GM23338 (cell line): ENCODE measurements around the gene ZNF627. TPM values are rescaled to one million over a fixed set of nuclear protein-coding genes. Genes with fewer than 3 reads are reported as not detected.

Experiments used
- ATAC-seq: fragments of 200-7000 bp; cut with Tn5 transposase; 3 replicates; pipeline ENCODE4 v1.9.1; 2020
- DNase-seq: peaks from one replicate; pipeline ENCODE4 v3.0.0-alpha.2; 2015; ENCODE audit warnings: low spot score
- H2AFZ ChIP-seq: fragments of 200-600 bp; sonication (generic); 2 replicates; pipeline ENCODE4 v1.8.0; 2016; ENCODE audit warnings: antibody characterized with exemption, mild to moderate bottlenecking, moderate library complexity
- H3F3A ChIP-seq: fragments of 200-600 bp; sonication (generic); replicated peaks from 2 replicates; pipeline ENCODE4 v1.8.0; 2017; ENCODE audit warnings: antibody characterized with exemption, mixed run types, low read depth
- H3K27ac ChIP-seq: fragments of 200-600 bp; sonication (generic); 2 replicates; pipeline ENCODE4 v1.6.1; 2016; ENCODE audit warnings: low read depth
- H3K27me3 ChIP-seq: fragments of 200-600 bp; sonication (generic); 2 replicates; pipeline ENCODE4 v1.8.0; 2016; ENCODE audit warnings: mild to moderate bottlenecking, mixed run types, moderate library complexity; ENCODE audit not compliant: insufficient read depth
- H3K36me3 ChIP-seq: fragments of 200-600 bp; sonication (generic); 2 replicates; pipeline ENCODE4 v1.8.0; 2016; ENCODE audit warnings: mild to moderate bottlenecking; ENCODE audit not compliant: insufficient read depth
- H3K4me1 ChIP-seq: fragments of 200-600 bp; sonication (generic); 2 replicates; pipeline ENCODE4 v1.8.0; 2016; ENCODE audit warnings: mild to moderate bottlenecking, moderate library complexity; ENCODE audit not compliant: insufficient read depth
- H3K4me2 ChIP-seq: fragments of 200-600 bp; sonication (generic); 2 replicates; pipeline ENCODE4 v1.7.1; 2017; ENCODE audit warnings: mixed run types
- H3K4me3 ChIP-seq: fragments of 200-600 bp; sonication (generic); 2 replicates; pipeline ENCODE4 v1.6.1; 2016; ENCODE audit warnings: mixed run types
- H3K79me2 ChIP-seq: fragments of 200-600 bp; sonication (generic); replicated peaks from 2 replicates; pipeline ENCODE4 v1.8.0; 2017; ENCODE audit warnings: mild to moderate bottlenecking; ENCODE audit not compliant: insufficient read depth
- H3K9me2 ChIP-seq: fragments of 200-600 bp; sonication (generic); 2 replicates; pipeline ENCODE4 v1.8.0; 2017; ENCODE audit not compliant: insufficient read depth
- H4K20me1 ChIP-seq: fragments of 200-600 bp; sonication (generic); replicated peaks from 2 replicates; pipeline ENCODE4 v1.8.0; 2017; ENCODE audit warnings: mild to moderate bottlenecking; ENCODE audit not compliant: insufficient read depth
- H3K27ac Mint-ChIP-seq: 2 replicates; pipeline ENCODE4 v1.8.0; 2020; ENCODE audit warnings: inconsistent platforms, mild to moderate bottlenecking, moderate library complexity, mixed read lengths
- H3K27me3 Mint-ChIP-seq: 3 replicates; pipeline ENCODE4 v1.8.0; 2022; ENCODE audit warnings: low read depth, mild to moderate bottlenecking, moderate library complexity, mixed read lengths, inconsistent platforms; ENCODE audit not compliant: insufficient read depth, poor library complexity
- H3K36me3 Mint-ChIP-seq: 3 replicates; pipeline ENCODE4 v1.8.0; 2021; ENCODE audit warnings: low read depth, mild to moderate bottlenecking, inconsistent platforms, moderate library complexity, mixed read lengths
- H3K4me1 Mint-ChIP-seq: 3 replicates; pipeline ENCODE4 v1.8.0; 2020; ENCODE audit warnings: mild to moderate bottlenecking, inconsistent platforms, mixed read lengths
- H3K4me3 Mint-ChIP-seq: 3 replicates; pipeline ENCODE4 v1.8.0; 2021; ENCODE audit warnings: moderate library complexity, mild to moderate bottlenecking, inconsistent platforms, mixed read lengths
- H3K9me3 Mint-ChIP-seq: 3 replicates; pipeline ENCODE4 v1.8.0; 2020; ENCODE audit warnings: moderate library complexity, mild to moderate bottlenecking, inconsistent platforms, mixed read lengths
- CREB1 ChIP-seq: fragments of 250-450 bp; sonication (Bioruptor Pico); IDR thresholded peaks from 2 replicates; pipeline ENCODE4 v1.5.0; 2020; ENCODE audit warnings: low read depth, mild to moderate bottlenecking, moderate library complexity
- EZH2 ChIP-seq: fragments of 200-600 bp; sonication (generic); IDR thresholded peaks from one replicate; pipeline ENCODE4 v1.8.0; 2017; ENCODE audit warnings: antibody characterized with exemption, mild to moderate bottlenecking, low read depth; ENCODE audit not compliant: unreplicated experiment
- JUNB ChIP-seq: IDR thresholded peaks from one replicate; pipeline ENCODE4 v1.6.1; 2016; ENCODE audit warnings: antibody characterized with exemption; ENCODE audit not compliant: unreplicated experiment
- STAT1 ChIP-seq: IDR thresholded peaks from one replicate; pipeline ENCODE4 v1.6.1; 2016; ENCODE audit warnings: antibody characterized with exemption; ENCODE audit not compliant: unreplicated experiment
- polyA plus RNA-seq: library from polyadenylated mRNA; unstranded; fragments of >200 nt; fragmentation: Nextera tagmentation; extraction: Ambion mirVana; gene quantifications from 2 replicates; pipeline ENCODE4 v1.2.1, GENCODE V29; 2016
- total RNA-seq: library from RNA; depleted of rRNA; stranded (reverse); fragments of >200 nt; shearing (Covaris generic); gene quantifications from 2 replicates; pipeline ENCODE4 v1.2.3, GENCODE V29; 2014
- TF ChIP-seq, protein P1 (sequence below): IDR thresholded peaks from one replicate; pipeline ENCODE4 v1.6.1; 2018; ENCODE audit warnings: antibody characterized with exemption; ENCODE audit not compliant: unreplicated experiment
- TF ChIP-seq, protein P2 (sequence below), 2 experiments: fragments of 200-600 bp in 1 of 2; sonication (generic) in 1 of 2; conservative IDR thresholded peaks; 2 replicates each; pipeline versions ENCODE4 v1.5.1 to v1.6.1; 2016 to 2017; ENCODE audit warnings: antibody characterized with exemption in 2 of 2, low read depth in 2 of 2, mild to moderate bottlenecking in 2 of 2, moderate library complexity in 1 of 2
- TF ChIP-seq, protein P3 (sequence below): IDR thresholded peaks from 2 replicates; pipeline ENCODE4 v1.6.1; 2016; ENCODE audit warnings: antibody characterized with exemption
- TF ChIP-seq, protein P4 (sequence below): fragments of 250-450 bp; sonication (Bioruptor Pico); IDR thresholded peaks from 2 replicates; pipeline ENCODE4 v1.5.0; 2020; ENCODE audit warnings: mild to moderate bottlenecking, moderate library complexity

ZNF627 gene
- total and polyA plus RNA-seq, 2 experiments from 2014 or later: 9.0 to 15.4 TPM

DNA sequence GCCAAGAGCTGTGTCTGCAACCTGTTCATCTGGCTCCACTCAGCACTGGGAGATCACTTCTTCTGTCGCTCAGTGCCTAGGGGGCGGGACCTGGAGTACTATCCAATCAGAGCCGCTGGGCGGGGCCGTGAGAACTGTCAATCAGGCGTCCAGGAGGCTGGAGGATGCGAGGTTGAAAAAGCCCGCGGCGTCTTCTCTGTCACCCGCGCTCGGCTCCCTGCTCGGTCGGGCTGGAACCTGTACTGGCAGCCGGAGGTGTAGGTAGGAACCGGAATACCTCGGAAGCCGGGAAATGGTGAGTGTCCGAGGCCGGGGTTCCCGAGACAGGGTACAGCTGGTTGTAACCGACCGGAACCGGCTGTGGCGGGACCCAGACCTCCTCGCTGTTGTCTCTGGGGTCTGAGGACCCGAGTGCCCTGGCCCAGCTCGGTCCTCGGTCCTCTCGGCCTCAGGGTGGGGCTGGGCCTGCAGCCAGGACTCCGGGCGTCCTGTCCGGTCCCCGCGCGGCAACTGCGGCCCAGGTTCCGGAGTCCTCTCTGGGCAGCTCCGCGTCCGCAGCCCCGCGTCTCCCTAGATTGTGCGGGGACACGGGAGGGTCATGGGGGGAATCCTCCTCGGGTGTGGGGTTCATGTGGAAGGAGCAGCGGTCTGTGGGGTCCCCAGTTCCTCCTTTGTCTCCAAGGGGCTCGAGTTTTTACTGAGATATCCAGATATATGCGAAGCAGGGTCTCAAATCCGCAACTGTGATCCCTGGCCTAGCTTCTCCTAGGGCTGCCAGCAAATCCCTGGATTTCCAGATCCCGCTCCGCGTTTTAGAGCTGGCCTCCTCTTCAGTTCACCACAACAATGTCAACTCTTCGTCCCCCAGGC, 42.6 kb downstream of the ZNF627 start (continued):
- TF ChIP-seq, protein P1, sequence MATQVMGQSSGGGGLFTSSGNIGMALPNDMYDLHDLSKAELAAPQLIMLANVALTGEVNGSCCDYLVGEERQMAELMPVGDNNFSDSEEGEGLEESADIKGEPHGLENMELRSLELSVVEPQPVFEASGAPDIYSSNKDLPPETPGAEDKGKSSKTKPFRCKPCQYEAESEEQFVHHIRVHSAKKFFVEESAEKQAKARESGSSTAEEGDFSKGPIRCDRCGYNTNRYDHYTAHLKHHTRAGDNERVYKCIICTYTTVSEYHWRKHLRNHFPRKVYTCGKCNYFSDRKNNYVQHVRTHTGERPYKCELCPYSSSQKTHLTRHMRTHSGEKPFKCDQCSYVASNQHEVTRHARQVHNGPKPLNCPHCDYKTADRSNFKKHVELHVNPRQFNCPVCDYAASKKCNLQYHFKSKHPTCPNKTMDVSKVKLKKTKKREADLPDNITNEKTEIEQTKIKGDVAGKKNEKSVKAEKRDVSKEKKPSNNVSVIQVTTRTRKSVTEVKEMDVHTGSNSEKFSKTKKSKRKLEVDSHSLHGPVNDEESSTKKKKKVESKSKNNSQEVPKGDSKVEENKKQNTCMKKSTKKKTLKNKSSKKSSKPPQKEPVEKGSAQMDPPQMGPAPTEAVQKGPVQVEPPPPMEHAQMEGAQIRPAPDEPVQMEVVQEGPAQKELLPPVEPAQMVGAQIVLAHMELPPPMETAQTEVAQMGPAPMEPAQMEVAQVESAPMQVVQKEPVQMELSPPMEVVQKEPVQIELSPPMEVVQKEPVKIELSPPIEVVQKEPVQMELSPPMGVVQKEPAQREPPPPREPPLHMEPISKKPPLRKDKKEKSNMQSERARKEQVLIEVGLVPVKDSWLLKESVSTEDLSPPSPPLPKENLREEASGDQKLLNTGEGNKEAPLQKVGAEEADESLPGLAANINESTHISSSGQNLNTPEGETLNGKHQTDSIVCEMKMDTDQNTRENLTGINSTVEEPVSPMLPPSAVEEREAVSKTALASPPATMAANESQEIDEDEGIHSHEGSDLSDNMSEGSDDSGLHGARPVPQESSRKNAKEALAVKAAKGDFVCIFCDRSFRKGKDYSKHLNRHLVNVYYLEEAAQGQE: no peak

DNA sequence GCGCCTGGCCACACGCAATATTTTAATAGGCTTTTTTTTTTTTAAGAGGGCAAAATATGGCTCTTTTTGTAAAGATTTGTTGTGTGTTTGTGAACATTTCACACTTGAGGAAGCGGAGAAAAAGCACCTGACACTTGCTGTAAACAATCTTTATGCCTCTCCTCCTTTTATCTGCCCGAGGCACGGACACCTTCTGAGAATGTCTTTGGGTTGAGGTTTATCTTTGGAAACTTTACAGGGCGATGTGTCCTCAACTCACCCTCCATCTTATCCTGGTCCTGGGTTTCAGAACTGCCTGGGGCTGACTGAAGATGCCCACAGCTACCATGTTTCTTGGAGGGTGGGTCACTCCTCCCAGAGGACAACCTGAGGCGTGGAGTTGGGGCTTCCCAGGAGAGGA, 44.0 kb downstream of the ZNF627 start:
- H3K36me3 ChIP-seq: no peaks in the 10 kb centered on the region
- no peak overlapping the region for H3K4me3 Mint-ChIP-seq
- H2AFZ ChIP-seq: no peak overlapping the region
- peaks cover 7% of the 10 kb centered on the region for H3K27me3 Mint-ChIP-seq
- no peaks in the 10 kb centered on the region for H3K27me3 ChIP-seq
- peaks cover 3% of the 10 kb centered on the region; the same call in 2 of the 3 replicates for H3K9me3 Mint-ChIP-seq
- no peaks in the 10 kb centered on the region for H3F3A ChIP-seq
- H3K9me2 ChIP-seq: no peaks in the 10 kb centered on the region
- H3K79me2 ChIP-seq: peaks cover 3% of the 10 kb centered on the region
- no peak overlapping the region for H3K27ac Mint-ChIP-seq
- no peaks in the 10 kb centered on the region for H4K20me1 ChIP-seq
- no peak overlapping the region for H3K27ac ChIP-seq
- DNase-seq: no peak
- H3K4me2 ChIP-seq: no peak overlapping the region
- H3K36me3 Mint-ChIP-seq: peaks cover 5% of the 10 kb centered on the region; the same call in 1 of the 3 replicates
- H3K4me1 ChIP-seq: peaks cover 3% of the 10 kb centered on the region; the same call in 1 of the 2 replicates
- ATAC-seq: no peak
- H3K4me3 ChIP-seq: no peak overlapping the region
- 0 out of 3 replicates have a peak, but pooled peaks cover 2% of the 10 kb centered on the region for H3K4me1 Mint-ChIP-seq
- TF ChIP-seq, protein P2, sequence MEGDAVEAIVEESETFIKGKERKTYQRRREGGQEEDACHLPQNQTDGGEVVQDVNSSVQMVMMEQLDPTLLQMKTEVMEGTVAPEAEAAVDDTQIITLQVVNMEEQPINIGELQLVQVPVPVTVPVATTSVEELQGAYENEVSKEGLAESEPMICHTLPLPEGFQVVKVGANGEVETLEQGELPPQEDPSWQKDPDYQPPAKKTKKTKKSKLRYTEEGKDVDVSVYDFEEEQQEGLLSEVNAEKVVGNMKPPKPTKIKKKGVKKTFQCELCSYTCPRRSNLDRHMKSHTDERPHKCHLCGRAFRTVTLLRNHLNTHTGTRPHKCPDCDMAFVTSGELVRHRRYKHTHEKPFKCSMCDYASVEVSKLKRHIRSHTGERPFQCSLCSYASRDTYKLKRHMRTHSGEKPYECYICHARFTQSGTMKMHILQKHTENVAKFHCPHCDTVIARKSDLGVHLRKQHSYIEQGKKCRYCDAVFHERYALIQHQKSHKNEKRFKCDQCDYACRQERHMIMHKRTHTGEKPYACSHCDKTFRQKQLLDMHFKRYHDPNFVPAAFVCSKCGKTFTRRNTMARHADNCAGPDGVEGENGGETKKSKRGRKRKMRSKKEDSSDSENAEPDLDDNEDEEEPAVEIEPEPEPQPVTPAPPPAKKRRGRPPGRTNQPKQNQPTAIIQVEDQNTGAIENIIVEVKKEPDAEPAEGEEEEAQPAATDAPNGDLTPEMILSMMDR (conservative IDR thresholded peaks at IDR 0.05; ENCODE audit: low read depth in 2 of 2): no peak
- TF ChIP-seq STAT1: no peak
- TF ChIP-seq EZH2: no peak
- TF ChIP-seq, protein P3, sequence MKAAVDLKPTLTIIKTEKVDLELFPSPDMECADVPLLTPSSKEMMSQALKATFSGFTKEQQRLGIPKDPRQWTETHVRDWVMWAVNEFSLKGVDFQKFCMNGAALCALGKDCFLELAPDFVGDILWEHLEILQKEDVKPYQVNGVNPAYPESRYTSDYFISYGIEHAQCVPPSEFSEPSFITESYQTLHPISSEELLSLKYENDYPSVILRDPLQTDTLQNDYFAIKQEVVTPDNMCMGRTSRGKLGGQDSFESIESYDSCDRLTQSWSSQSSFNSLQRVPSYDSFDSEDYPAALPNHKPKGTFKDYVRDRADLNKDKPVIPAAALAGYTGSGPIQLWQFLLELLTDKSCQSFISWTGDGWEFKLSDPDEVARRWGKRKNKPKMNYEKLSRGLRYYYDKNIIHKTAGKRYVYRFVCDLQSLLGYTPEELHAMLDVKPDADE: no peak
- TF ChIP-seq, protein P4, sequence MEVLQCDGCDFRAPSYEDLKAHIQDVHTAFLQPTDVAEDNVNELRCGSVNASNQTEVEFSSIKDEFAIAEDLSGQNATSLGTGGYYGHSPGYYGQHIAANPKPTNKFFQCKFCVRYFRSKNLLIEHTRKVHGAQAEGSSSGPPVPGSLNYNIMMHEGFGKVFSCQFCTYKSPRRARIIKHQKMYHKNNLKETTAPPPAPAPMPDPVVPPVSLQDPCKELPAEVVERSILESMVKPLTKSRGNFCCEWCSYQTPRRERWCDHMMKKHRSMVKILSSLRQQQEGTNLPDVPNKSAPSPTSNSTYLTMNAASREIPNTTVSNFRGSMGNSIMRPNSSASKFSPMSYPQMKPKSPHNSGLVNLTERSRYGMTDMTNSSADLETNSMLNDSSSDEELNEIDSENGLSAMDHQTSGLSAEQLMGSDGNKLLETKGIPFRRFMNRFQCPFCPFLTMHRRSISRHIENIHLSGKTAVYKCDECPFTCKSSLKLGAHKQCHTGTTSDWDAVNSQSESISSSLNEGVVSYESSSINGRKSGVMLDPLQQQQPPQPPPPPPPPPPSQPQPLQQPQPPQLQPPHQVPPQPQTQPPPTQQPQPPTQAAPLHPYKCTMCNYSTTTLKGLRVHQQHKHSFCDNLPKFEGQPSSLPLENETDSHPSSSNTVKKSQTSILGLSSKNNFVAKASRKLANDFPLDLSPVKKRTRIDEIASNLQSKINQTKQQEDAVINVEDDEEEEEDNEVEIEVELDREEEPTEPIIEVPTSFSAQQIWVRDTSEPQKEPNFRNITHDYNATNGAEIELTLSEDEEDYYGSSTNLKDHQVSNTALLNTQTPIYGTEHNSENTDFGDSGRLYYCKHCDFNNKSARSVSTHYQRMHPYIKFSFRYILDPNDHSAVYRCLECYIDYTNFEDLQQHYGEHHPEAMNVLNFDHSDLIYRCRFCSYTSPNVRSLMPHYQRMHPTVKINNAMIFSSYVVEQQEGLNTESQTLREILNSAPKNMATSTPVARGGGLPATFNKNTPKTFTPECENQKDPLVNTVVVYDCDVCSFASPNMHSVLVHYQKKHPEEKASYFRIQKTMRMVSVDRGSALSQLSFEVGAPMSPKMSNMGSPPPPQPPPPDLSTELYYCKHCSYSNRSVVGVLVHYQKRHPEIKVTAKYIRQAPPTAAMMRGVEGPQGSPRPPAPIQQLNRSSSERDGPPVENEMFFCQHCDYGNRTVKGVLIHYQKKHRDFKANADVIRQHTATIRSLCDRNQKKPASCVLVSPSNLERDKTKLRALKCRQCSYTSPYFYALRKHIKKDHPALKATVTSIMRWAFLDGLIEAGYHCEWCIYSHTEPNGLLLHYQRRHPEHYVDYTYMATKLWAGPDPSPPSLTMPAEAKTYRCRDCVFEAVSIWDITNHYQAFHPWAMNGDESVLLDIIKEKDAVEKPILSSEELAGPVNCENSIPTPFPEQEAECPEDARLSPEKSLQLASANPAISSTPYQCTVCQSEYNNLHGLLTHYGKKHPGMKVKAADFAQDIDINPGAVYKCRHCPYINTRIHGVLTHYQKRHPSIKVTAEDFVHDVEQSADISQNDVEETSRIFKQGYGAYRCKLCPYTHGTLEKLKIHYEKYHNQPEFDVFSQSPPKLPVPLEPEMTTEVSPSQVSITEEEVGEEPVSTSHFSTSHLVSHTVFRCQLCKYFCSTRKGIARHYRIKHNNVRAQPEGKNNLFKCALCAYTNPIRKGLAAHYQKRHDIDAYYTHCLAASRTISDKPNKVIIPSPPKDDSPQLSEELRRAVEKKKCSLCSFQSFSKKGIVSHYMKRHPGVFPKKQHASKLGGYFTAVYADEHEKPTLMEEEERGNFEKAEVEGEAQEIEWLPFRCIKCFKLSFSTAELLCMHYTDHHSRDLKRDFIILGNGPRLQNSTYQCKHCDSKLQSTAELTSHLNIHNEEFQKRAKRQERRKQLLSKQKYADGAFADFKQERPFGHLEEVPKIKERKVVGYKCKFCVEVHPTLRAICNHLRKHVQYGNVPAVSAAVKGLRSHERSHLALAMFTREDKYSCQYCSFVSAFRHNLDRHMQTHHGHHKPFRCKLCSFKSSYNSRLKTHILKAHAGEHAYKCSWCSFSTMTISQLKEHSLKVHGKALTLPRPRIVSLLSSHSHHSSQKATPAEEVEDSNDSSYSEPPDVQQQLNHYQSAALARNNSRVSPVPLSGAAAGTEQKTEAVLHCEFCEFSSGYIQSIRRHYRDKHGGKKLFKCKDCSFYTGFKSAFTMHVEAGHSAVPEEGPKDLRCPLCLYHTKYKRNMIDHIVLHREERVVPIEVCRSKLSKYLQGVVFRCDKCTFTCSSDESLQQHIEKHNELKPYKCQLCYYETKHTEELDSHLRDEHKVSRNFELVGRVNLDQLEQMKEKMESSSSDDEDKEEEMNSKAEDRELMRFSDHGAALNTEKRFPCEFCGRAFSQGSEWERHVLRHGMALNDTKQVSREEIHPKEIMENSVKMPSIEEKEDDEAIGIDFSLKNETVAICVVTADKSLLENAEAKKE: no peak
- no peak for TF ChIP-seq JUNB
- TF ChIP-seq CREB1: no peak
